ENCODE measurements around the gene EFNB2. TPM values are rescaled to one million over a fixed set of nuclear protein-coding genes. Genes with fewer than 3 reads are reported as not detected.

EFNB2 gene
- polyA plus RNA-seq, 4 donors, result 37.8 to 152 (median 132) TPM

DNA sequence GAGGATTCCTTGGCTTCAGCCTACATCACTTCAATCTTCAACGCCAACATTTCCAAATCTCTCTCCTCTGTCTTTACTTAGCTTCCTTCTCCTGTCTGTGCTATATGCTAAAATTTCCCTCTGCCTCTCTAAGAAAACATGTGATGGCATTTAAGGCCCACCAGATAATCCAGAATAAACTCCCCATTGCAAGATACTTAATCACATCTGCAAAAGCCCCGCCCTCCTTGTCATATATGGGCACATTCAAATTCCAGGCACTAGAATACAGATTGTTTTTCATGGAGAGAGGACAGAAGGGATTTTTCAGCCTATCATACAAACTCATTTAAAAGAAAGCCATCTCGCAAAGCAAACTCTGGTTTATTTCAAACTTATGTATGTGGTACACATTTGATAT lies 16.3 kb upstream of the EFNB2 start:
- DNase-seq (ENCODE audit: low read depth in 4 of 4, low spot score in 3 of 4), result no peak

DNA sequence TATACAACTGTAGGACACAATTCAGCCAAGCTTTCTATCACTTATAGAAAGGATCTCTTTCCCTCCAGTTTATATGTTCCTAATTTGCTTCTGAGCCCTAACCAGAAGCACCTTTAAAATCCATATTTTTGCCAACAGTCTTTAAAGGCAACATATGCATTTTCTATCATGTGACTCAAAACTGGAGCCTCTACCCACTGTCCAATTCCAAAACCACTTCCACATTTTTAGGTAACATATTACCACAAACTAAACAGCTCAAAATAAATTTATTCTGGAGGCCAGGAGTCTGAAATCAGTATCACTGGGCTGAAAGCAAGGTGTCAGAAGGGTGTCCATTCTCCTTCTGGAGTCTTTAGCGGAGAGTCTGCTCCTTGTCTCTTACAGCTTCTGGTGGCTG lies 15.9 kb upstream of the EFNB2 start:
- no peak for DNase-seq (ENCODE audit: low read depth in 4 of 4, low spot score in 3 of 4)

DNA sequence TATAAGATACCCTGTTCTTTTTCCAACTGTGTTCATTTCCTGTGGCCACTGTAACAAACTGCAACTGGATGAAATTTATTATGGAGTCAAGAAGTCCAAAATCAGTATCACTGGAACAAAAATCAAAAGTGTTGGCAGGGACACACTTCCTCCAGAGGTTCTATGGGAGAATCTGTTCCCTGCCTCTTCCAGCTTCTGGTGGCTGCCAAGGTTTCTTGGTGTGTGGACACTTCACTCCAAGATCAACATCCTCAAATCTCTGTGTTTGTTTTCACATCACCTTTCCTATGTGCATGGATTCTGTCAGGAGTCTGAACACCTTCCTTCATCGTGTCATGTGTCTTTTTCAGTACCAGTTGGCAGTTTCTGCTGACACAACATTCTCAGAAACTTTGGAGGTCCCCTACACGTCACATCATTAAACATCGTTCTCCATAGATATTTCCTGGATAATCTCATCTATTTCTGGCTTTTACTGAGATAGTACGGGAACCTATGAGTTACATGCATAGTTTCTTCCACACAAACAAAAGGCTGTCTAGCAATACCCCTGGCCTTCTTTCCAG lies 15.2 kb upstream of the EFNB2 start:
- DNase-seq (ENCODE audit: low read depth in 4 of 4, low spot score in 3 of 4), result no peak

DNA sequence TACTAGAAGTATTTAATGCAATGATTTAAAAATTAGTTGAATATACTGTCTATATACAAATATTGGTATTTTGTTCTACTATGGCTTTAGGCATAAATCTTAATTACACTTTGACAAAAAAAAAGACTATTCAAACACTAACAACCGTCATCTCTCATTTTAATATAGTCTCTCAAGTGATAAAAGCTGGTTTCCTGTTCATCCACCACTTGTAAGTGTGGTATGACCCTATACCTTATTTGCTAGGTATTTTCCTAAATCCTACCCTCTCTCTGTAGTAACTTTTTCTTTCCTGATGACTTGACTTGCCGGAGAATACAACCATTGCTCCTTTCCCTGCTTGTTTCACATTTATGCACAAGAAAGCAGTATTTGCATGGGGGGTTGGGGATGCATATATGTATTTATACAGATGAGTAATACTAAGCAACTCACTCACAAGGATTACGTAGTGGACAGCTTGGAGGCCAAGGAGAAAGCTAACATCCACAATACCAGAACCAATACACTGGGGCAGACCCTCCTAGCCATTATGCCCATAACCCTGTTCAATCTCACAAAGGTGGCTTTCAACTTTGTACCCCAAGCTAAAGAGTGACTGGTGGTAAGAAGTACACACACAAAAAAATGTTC lies 12.7 kb upstream of the EFNB2 start:
- no peak for DNase-seq (ENCODE audit: low read depth in 4 of 4, low spot score in 3 of 4)

DNA sequence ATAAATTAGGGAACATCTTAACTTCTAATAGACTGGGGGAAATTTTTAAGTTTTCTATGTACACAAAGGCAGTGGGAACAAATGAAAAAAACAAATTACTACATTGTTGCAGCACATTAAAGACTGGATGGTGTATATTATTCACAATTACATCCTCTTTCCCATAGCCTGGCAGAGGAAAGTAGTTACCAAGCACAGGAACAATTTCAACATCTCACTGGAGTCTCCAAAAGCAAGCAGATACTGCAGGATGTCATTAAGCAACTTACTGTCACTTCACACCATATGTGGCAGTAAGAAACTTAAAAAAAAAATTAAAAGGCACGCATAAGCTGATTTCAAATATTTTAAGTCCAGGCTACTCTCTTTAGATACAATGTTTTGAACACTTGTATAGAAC lies 6.4 kb upstream of the EFNB2 start:
- no peak for DNase-seq (ENCODE audit: low read depth in 4 of 4, low spot score in 3 of 4)

DNA sequence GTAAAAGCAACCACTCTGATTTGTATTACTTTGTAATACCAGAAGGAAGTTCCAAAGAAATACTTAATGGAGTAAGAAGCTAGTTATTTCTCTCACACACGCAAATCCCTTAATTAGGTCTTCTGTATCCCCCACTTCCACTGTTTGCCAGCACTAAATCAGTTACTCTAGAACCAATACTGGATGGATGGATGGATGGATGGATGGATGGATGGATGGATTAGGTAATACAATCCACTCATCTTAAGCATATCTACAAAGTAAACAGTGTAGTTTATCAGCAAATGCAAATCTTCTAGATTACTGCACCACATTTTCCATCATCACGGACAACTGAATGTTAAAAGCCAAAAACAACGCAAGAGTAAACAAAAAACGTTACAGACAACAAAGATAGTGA lies 5.2 kb upstream of the EFNB2 start:
- DNase-seq (ENCODE audit: low read depth in 4 of 4, low spot score in 3 of 4), result no peak

DNA sequence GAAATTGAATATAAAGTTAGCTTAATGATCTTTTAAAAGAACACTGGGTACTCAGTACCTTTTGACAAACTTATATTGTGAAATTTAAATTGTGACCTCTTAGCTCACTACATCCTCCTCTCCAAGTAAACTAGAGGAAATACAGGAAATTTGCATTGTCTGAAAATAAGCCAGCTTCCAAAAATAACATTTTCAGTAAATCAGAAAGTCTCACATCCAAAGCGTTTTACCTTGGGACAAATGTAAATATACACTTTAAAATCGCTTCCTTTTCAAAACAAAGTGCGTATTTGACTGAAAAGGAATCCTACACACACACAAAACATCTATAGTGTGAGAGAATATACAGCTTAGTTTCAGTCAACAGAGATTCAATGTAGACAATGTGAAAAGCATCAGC lies 2.1 kb upstream of the EFNB2 start:
- no peak for DNase-seq (ENCODE audit: low read depth in 4 of 4, low spot score in 3 of 4)

DNA sequence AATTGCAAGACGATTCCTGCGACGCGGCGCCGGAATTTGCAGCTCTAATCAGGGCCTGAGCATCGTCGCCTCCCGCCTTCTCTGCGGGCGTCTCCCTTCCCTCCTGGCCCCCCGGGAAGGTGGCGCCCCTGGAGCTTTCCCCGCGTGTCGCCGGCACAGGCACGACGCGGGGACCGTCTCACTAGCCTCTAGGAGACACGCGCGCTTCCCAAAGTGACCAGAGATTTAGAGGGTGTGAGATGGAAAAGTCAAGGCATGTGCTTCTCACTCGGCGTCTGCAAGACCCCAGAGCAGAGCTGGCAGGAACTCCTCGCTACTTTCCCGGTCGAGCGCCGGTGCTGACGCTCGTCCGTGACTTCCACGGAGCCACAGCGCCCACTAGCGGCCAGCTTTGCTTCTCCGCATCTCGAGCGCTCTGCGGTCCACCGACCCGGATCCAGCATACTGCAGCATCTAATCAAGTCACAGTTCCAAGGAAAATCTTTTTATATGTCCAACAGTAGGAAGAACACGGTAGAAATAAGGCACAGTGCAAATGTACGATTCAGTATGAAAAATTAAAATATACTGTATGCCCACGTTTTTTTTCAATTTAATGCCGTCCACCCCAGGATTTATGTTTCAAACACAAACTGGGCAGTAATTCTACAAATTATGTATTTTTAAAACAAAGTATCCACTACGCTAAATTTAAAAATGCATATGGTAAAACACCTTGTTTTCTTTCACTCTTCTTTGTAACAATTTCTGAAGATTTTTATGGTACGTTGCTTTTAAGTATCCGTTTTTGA lies 977 bp upstream of the EFNB2 start:
- DNase-seq (ENCODE audit: low read depth in 4 of 4, low spot score in 3 of 4), result peak; percentile 87 to 91 (median 88)

DNA sequence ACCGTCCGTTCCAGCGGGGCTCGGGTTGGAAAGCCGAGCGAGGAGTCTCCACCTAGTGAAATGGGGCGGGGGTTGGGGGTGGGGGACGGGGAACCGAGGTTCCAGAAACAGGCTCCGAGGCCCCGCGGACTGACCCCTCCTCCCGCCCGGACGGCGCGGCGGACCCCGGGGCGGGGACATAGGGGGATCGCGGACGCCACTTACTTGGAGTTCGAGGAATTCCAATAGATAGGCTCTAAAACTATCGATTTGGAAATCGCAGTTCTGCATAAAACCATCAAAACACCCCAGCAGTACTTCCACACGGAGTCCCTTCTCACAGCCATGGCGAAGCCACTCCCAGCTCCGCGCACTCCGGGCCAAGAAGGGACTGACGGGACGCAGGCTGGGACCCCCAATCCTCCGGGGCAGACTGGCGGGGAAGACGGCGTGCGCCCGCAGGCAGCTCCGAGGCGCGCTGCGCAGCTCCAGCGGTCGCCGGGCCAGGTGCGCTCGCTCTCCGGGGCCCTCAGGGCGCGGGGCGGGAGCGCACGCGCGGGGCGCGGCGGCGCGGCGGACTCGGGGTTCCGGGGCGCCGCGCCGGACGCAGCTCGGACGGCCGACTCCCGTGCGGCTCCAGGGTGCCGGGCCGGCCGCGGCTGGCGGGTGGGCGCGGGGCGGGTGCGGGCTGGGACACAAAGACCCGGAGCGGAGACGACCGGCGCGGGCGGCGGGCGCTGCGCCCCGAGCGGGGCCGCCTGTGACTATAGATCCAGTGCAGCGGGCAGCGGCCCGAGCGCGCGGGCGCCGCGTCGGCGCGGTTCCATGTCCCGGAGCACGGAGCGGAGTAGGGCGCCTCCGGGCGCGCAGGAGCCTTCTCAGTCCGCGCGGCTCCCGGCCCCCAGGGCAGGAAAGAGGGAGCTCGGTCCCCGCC lies 567 bp downstream of the EFNB2 start:
- DNase-seq (ENCODE audit: low read depth in 4 of 4, low spot score in 3 of 4), result no peak

DNA sequence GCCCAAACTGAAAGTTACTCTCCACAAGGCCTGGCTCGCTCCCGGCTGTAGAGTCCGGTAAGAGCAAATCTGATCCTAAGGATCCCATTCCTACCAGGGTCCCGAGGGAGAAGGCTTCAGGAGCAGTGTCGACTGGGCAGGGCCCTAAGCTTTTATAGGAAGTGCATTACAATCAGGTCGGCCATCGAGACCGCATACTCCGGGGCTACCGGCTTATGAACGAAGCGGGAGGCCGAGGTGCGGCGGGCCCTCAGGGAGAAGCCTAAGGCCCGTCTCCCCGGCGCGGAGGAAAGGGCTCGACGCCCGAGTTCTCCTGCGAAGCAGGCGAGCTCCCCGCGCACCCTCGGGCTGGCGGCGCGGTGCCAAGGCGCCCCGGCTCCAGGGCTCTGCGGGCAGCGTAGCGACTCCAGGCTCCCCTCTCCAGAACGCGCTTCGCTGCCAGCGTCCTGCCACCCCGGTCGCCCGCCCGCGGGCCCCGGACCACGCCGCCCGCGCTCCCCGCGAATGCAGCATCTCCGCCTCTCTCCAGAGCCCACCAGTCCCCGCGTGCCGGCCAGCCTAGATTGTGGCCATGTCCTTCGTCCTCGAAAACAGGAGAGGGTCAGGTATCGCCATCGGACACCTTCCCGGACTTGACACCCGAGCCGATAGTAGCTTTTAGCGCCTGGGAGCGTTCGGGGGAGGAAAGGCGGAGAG lies 1.4 kb downstream of the EFNB2 start:
- no peak for DNase-seq (ENCODE audit: low read depth in 4 of 4, low spot score in 3 of 4)

DNA sequence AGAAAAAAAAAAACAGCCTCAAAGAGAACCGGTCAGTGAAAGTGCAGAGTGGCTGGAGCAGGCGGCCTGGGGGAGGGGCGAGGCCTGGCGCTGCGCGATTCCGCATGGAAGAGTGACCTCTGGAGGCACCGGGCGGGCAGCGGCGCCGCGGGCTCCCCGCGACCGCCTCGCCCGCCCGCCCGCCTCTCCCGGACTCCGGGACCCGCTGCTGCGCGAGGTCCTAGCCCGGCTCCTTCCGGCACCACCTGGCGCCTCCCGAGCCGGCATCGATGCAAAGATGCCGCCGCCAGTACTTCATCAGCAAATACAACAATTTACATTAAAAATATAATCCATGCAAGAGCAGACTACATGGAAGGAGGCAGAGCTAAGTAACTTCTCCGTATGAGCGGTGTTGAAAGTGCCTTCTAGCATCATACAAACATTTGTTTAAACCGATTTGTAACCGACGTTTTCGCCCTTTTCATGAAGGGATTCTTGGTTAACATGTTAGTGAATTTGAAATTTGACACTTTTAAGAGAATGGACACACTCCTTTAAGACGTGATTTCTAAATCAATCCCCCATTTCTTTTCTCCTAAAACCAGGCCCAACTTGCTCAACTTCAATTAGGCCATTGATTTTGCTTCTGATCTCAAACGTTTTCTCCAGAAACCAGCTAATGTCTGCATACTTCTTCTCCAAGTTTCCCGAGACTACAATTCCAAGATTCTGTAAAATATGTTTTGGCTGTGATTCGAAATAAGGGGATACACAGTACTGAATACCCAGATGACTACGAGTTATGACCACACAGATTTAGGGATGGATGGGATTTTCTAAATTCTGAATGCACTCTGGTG lies 2.1 kb downstream of the EFNB2 start:
- DNase-seq (ENCODE audit: low read depth in 4 of 4, low spot score in 3 of 4), result peak in 2 of 4 donors; percentile 62 to 78

DNA sequence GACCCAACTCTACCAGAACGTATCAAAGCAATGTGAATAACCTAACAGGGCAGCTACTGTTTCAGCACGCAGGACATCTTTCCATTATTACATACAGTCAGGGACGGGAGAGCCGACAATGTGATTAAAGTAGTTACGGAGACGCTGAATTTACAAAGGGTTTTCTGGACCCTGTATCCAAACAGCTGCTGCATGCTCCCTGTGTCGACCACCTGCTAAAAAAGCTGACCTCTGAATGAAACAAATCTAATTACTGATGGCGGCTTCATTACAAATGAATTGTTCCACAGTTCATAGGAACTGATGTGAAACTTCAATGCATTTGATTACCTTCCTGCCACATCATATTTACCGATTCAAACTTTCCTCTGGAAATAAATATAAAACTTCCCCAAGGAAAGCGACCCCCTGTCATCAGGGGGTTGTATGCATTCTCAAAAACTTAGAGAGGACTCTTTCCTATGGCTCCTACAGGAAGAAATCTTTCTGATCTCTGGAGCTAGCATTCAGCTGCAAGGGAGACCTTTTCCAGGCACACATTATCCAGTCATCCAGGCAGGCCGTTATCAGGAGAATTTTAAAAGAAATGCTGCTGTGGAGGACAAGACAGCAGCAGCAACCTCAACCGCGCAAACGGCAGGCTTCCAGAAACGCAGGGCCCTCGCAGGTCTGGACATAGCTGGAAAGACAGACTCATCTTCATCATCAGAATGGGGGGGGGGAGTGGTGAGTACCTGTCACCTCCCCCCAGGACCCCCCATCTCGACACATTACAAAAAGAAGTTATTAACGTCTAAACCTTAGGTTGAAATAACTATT lies 3.1 kb downstream of the EFNB2 start:
- DNase-seq (ENCODE audit: low read depth in 4 of 4, low spot score in 3 of 4), result no peak

DNA sequence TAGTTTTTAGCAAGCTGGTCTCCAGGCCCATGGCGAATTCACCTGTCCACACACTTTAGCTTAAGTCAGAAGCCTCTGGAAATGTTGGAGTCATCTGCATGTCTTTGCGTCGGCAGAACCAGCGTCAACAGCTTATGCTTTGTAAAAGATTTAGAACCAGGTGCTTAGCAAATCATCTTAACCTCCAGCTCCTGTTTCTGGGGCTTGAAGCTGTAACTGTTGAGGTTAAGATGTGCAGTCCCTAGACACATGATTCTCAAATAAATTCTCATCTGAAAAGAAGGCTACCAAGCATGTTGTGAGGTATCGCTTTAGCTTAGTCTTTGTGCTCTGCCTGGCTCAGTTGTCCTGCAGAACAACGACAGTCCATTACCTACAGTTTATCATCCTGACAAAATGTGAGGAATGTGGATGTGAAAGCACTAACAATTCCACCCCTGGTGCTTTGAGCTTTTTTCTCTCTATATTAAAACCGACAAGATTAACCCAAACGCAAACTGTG lies 4.4 kb downstream of the EFNB2 start:
- DNase-seq (ENCODE audit: low read depth in 4 of 4, low spot score in 3 of 4), result no peak

DNA sequence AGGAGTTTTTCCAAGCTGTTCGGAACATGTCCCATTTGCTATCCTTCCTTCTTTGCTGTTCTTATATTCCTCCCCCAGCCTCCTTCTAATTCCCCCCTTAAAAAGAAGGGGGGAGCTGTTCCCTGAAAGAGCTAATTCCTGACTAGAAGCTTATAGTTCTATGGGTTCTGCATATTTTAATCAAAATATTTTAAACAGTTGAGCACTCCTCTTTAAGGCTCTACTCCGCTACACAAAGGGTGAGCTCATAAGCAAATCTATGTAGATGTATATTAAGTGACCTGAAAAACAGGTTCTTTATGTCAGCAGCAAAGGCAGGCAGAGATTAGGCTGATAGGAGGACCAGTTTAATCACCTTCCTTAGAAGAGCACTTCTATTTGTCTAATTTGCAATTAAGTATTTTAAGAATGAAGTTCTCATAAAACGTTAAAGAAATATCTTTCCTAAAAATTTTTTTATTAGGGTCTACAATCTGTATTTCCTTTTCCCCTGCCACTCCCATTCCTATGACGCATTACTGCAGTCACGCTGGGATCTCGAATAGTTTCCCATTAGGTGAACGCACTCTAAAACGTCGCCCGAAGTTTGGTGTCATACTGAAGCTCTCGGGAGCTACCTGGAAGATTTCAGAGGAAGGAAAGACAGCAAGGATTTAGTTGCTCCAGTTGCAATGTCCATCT lies 5.2 kb downstream of the EFNB2 start:
- DNase-seq (ENCODE audit: low read depth in 4 of 4, low spot score in 3 of 4), result no peak

DNA sequence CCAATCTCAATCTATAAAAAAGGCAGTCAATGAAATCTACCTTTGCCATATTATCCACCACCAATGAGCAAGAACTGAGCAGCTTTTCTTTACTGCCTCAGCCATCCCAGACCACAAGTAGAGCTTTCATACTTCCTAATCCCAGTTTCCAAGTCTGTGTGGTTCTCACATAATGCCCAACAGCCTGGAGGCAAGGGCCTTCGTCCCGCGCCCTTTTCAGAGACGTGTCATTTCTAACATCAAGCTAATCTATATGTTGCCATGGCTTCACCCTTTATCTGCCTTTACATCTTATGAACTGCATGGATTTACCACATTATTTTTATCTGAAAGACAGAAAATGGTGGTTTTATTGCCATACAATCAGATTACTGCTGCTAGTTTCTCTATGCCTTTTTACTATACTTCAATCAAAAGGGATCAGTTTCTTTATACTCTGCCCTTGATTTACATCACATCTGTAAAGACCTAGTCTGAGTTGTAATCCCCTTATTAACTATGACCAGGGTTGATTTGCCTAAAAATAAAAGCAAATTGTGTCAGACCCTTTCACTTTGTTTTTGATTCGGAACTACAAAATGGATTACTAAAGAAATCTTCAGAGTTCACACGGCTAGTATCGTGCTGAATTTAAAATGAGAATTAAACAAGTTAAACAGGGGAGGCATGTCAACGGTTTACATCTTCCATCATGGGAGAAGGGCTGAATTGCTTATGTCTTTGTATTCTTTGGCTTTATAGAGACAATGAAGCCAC lies 5.9 kb downstream of the EFNB2 start:
- DNase-seq (ENCODE audit: low read depth in 4 of 4, low spot score in 3 of 4), result no peak

DNA sequence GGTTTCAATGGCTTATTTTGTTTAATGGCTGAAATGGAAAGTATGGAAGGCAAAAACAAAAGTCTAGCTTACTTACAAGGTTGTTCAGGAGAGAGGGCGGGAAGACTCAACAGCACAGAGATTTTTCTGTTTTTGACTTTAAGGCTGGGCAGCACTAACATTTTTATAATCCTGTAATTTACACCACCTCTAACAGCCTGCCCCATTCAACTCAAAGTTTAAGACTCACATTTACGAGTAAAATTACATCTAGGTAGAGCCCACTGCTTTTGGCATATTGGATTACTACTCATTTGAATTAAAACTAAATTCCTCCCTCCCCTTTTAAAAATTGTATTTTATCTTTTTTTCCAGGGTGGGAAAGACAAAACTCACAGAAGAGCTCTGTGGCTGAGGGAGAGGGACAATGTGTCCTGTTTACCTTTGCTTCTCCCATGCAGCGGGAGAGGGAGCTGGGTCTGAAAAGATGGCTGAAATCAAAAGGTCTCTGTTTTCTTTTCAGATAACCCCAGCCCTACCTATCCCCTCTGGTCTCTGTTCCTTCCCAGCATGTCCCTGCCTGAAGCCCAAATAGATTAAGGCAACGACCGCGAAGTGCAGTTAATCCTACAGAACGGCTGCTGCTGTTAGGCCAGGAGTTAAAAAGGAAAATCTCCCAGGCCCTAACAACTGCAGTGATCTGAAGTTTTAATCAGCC lies 6.6 kb downstream of the EFNB2 start:
- no peak for DNase-seq (ENCODE audit: low read depth in 4 of 4, low spot score in 3 of 4)

DNA sequence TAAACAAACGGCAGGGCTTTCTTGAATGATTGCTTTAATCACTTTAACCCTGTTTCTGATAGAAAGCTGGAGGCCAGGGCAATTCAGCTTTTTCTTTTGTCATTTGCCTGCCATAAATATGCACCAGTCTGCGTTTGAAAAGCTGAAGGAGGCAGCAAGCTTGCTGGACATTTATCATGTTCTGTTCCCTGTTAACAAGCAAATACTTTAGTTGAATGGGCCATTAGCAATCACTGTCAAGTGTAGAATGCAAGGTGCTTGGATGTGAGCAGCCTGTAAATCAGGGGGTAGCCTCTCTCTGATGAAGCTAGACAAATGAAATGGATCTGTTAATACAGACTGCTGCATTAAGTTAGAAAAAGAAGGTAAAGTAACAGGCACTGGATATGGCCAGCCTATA lies 7.6 kb downstream of the EFNB2 start:
- DNase-seq (ENCODE audit: low read depth in 4 of 4, low spot score in 3 of 4), result no peak
